Right cardiac atrium (tissue), 5 donors: Measurements from ENCODE around the gene ZDHHC22. TPM values are rescaled to one million over a fixed set of nuclear protein-coding genes. Genes with fewer than 3 reads are reported as not detected.
A peak's percentile ranks its signal among the peaks of the same experiment; 100 is the strongest.

ENCODE experiments used
- ATAC-seq, 2 donors: fragments of 200-7000 bp; cut with Tn5 transposase; one replicate each; pipeline versions ENCODE4 v1.8.0 to v1.9.1; 2020; ENCODE audit warnings: moderate library complexity in 2 of 2, mild to moderate bottlenecking in 1 of 2
- DNase-seq, 3 donors: peaks; one replicate each; pipeline ENCODE4 v3.0.0-alpha.2; 2020
- H3K27ac ChIP-seq: one replicate; pipeline ENCODE4 v1.5.1; 2013; ENCODE audit warnings: mild to moderate bottlenecking, low read length, control low read depth, moderate library complexity
- H3K27me3 ChIP-seq: one replicate; pipeline ENCODE4 v1.6.1; 2013; ENCODE audit not compliant: control insufficient read depth, insufficient read depth
- H3K4me1 ChIP-seq: one replicate; pipeline ENCODE4 v1.6.1; 2013; ENCODE audit warnings: low read length; ENCODE audit not compliant: control insufficient read depth, insufficient read depth
- H3K4me3 ChIP-seq: one replicate; pipeline ENCODE4 v1.5.1; 2013; ENCODE audit warnings: low read length, control low read depth
- H3K9me3 ChIP-seq: one replicate; pipeline ENCODE4 v1.6.1; 2013; ENCODE audit warnings: low read length; ENCODE audit not compliant: control insufficient read depth
- WGBS: extraction: QIAGEN DNeasy Blood & Tissue Kit; methylation state at CpG from one replicate; pipeline ENCODE4 v1.1.7; 2013; 5-methylcytosine and 5-hydroxymethylcytosine counted together
- intact Hi-C, 4 donors: fragments of 100-400 bp; cut with DNase I; formaldehyde crosslinking; loops; one replicate each; pipeline versions ENCODE4 v1.11.0 to v1.14.0; 2022 to 2023
- polyA plus RNA-seq: library from polyadenylated mRNA; stranded (reverse); fragments of 200-250 nt; gene quantifications from one replicate; pipeline ENCODE4 v1.2.3, GENCODE V29; 2013
- total RNA-seq, 4 donors: library from RNA; stranded (reverse); fragmentation: NEBNext Ultra II Directional; extraction: Animal tissue kit (Norgen Biotek cat#: 25700); gene quantifications; one replicate each; pipeline ENCODE4 v1.2.1, GENCODE V29; 2021
- donor health status: healthy with polysubstance abuse.
- donor health status: DM: no; HTN: yes; CAD: no.
- donor health status: DM: no; HTN: no; CAD: no.
- donor health status: DM: no; HTN: yes; CAD: no; lungs with severe emphysema.
- donor health status: DM: yes; HTN: yes; CAD: no.

The ZDHHC22 gene
- total and polyA plus RNA-seq, 5 donors: not detected

DNA sequence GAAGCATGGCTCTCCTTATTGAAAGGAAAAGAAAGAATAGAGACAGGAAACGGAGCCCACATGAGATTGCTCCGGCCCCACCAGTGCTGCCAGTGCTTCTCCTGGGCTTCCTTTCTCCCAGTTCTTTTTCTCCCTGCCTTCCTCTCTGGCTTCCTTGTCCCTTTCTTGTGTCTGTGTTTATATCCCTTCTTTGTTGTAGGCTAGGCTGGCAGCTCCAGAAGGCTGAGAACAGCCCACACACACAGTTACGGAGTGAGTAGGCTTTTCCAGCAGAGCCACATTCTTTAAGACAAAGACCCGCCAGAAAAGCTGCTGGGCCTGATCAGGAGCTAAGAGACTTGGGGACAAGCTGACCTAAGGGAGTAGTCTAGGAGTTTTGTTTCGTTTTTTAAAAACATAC, 30.6 kb downstream of the ZDHHC22 start:
- Histone ChIP-seq H3K27ac (peak overlapping the region; percentile 96), H3K4me3 (no peak overlapping the region), H3K4me1 (peaks cover 3% of the 10 kb centered on the region), H3K27me3 (no peaks in the 10 kb centered on the region), H3K9me3 (no peaks in the 10 kb centered on the region)
- WGBS: 27% methylated on average over 5 of the region's 5 CpGs
- DNase-seq (no peak), ATAC-seq (peak; percentile 59 to 61)
- intact Hi-C loops: no loop called here

DNA sequence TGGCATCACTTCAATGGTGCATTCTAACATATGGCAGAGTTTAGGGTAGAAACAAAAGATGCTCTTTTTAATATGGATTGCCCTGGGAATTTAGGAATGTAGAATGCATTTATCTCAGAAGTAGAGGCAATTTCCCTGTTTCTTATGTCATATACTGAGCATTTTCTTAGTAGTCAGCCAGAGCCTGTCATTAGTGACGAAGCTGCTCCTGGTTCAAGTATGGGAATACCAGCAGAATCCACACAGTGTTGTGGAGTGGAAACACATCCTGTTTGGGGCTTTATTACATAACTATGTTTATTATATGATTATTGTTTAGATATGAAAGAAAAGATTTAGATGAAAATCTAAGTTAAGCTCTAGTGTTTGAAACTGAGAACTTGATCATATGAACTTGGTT, 31.3 kb downstream of the ZDHHC22 start:
- DNase-seq (no peak), ATAC-seq (no peak)
- intact Hi-C loops: no loop called here
- Histone ChIP-seq H3K4me1 (peaks cover 3% of the 10 kb centered on the region), H3K4me3 (no peak overlapping the region), H3K9me3 (no peaks in the 10 kb centered on the region), H3K27me3 (no peaks in the 10 kb centered on the region), H3K27ac (no peak overlapping the region)
- 70% methylated on average over 1 of the region's 1 CpG for WGBS

DNA sequence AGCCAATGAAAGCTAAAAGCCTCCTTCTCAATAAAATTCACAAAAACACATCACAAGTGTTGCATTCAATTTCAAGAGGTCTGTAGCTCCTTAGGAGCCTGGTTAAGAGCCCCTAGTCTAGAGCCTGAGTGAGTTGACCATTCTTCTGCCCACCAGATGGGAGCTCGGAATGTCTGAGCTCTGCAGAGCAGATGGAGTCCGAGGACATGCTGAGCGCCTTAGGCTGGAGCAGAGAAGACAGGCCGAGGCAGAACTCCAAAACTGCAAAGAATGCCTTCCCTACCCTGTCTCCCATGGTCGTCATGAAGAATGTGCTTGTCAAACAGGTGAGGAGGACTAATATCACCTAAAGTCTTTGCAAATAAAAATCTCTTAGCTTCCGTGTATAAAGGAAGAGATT, 31.9 kb downstream of the ZDHHC22 start:
- Histone ChIP-seq H3K27me3 (no peaks in the 10 kb centered on the region), H3K9me3 (no peaks in the 10 kb centered on the region), H3K4me3 (no peak overlapping the region), H3K4me1 (peaks cover 7% of the 10 kb centered on the region), H3K27ac (no peak overlapping the region)
- DNase-seq (no peak), ATAC-seq (no peak)
- intact Hi-C loops: no loop called here
- WGBS: 80% methylated on average over 6 of the region's 6 CpGs

DNA sequence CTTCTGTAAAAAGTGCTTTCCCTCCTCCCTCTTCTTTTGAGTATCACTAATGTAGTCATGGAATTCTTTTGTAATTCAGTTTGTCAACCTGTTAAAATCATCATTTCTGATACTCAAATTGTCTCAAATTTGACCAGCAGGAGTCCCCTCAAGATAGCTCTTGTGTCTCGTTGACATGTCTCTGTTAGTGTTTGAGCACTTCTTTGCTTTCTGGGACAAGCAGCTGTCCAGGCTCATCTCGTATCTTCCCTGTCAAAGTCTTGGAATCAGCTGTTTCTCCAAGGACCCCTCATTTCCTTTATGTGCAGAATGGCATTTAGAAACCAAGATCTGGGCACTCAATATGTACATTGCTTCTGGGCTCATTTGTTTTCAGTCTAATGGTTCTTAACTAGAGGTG, 32.8 kb downstream of the ZDHHC22 start:
- Histone ChIP-seq H3K4me1 (peaks cover 14% of the 10 kb centered on the region), H3K4me3 (no peak overlapping the region), H3K9me3 (no peaks in the 10 kb centered on the region), H3K27me3 (no peaks in the 10 kb centered on the region), H3K27ac (no peak overlapping the region)
- DNase-seq: no peak
- 62% methylated on average over 2 of the region's 2 CpGs for WGBS
- ATAC-seq: no peak
- intact Hi-C loops: no loop called here

DNA sequence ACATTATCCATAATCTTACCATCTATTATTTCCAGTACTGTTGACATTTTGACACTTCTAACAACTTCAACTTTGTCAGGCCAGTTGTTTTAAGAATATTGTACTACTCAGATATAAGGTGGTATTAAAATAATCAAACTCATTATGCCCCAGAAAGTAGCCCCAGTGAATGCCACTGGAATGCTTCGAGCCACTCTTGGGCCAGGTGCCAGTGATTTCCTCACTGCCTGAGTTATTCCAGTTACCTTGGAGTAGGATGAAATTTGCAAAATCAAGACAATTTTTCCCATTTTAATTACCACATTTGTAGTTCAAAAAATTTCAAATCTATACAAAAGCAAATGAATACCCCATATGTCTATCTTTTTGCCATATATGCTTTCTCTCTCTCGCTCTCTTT, 34.4 kb downstream of the ZDHHC22 start:
- intact Hi-C loops: no loop called here
- DNase-seq: peak in 2 of 3 donors; percentile 39 to 71
- 68% methylated on average over 2 of the region's 2 CpGs for WGBS

DNA sequence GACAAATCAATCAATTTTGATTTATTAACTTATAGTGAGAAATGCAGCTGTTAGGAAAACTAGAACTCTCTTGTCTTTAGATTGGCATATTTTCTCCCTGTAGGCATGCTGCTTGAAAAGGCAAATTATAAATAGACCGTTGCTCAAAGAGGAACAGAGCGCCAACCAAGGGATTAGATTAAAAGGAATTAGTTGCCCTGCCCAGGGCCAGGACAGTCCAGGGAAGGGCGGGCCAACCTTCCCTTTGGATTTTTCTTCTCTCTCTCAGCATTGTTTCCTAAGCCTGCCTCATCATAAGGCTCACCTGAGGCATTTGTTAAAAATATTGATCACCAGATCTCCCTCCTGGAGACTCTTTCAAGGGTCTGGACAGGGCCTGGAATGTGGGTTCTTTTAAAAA, 34.9 kb downstream of the ZDHHC22 start:
- intact Hi-C loops: no loop called here
- peak; percentile 47 to 54 for ATAC-seq
- H3K27me3 ChIP-seq: no peaks in the 10 kb centered on the region
- WGBS: 59% methylated on average over 3 of the region's 3 CpGs
- H3K9me3 ChIP-seq: no peaks in the 10 kb centered on the region
- H3K4me3 ChIP-seq: no peak overlapping the region
- peak overlapping the region; percentile 82 for H3K27ac ChIP-seq
- DNase-seq: no peak
- H3K4me1 ChIP-seq: peaks cover 18% of the 10 kb centered on the region

More for the DNA sequence above, 34.4 kb downstream of the ZDHHC22 start:
- H3K27ac ChIP-seq: peak overlapping the region; percentile 53
- H3K9me3 ChIP-seq: no peaks in the 10 kb centered on the region
- no peaks in the 10 kb centered on the region for H3K27me3 ChIP-seq
- no peak for ATAC-seq
- H3K4me1 ChIP-seq: peaks cover 18% of the 10 kb centered on the region
- H3K4me3 ChIP-seq: no peak overlapping the region

DNA sequence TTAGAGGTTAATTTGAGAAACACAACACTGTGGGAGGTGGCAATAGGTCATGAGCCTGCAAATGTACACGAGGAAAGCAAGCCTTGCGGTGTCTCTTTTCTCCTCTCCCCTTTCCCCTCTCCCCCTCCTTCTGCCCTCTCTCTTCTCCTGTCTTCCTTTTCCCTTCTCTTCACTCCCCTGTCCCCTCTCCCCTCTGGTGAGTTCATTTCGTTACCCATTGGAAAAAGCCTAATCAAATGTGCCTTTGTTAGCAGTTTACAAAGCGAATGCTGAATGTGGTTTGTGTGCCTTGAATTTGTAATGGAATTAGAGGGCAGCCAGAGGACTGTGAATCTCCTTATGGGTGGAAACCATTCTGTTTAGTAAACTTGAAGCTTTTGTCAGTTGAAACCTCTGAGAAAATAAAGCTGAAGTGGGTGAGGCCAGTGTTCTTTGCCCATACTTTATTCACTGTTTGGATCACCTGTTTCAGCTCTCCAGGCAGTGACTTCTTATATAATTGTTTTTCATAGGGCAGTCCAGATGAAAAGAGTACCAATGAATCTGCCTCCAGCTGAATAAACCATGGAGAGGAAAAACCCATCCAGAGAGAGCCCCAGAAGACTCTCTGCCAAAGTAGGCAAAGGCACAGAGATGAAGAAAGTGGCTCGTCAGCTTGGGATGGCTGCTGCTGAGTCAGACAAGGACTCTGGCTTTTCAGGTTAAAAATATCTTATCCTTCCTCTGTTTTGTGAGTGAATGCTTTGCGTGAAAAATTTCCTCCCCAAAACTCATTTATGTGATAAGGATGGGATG, 36.2 kb downstream of the ZDHHC22 start:
- H3K27ac ChIP-seq: peak overlapping the region; percentile 92
- no peak overlapping the region for H3K4me3 ChIP-seq
- intact Hi-C loops: no loop called here
- 60% methylated on average over 6 of the region's 6 CpGs for WGBS
- H3K9me3 ChIP-seq: no peaks in the 10 kb centered on the region
- peaks cover 15% of the 10 kb centered on the region for H3K4me1 ChIP-seq
- DNase-seq (no peak), ATAC-seq (no peak)
- no peaks in the 10 kb centered on the region for H3K27me3 ChIP-seq

DNA sequence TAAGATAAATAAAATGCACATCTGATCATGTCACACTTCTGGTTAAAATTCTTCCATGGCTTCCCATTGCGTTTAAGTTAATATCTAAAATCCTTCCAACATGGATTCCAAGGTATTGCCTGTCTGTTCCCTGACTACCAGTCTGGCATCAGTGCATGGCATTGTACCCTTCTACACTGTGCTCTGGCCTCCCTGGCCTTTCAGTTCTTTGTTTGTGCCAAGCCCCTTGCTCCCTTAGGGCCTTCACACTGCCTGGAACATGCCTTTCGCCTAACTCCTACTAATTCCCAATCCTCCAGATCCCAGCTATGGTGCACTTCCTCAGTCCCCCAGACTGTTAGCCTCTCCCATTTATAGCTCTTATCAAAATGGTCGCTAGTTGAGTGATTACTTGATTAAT, 37.2 kb downstream of the ZDHHC22 start:
- DNase-seq (no peak), ATAC-seq (no peak)
- intact Hi-C loops: no loop called here
- Histone ChIP-seq H3K4me1 (peaks cover 15% of the 10 kb centered on the region), H3K27ac (peak overlapping the region; percentile 55), H3K27me3 (no peaks in the 10 kb centered on the region), H3K4me3 (no peak overlapping the region), H3K9me3 (no peaks in the 10 kb centered on the region)
- 65% methylated on average over 3 of the region's 3 CpGs for WGBS

DNA sequence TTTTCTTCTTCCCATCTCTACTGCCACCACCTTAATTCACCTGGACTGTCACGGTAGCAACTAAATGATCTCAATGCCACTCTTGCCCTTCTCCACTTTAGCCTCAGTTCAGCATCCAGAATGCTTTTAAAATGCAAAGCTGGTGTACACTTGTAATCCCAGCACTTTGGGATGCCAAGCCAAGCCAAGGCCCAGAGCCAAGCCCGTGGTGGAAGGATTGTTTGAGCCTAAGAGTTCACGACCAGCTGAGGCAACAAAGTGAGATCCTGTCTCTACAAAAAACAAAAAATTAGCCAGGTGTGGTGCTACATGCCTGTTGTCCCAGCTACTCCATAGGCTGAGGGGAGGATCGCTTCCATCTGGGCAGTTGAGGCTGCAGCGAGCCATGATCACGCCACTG, 37.6 kb downstream of the ZDHHC22 start:
- intact Hi-C loops: no loop called here
- H3K9me3 ChIP-seq: no peaks in the 10 kb centered on the region
- H3K27me3 ChIP-seq: no peaks in the 10 kb centered on the region
- ATAC-seq (no peak), DNase-seq (peak in 1 of 3 donors; percentile 50)
- H3K4me1 ChIP-seq: peaks cover 17% of the 10 kb centered on the region
- WGBS: 86% methylated on average over 6 of the region's 6 CpGs
- peak overlapping the region; percentile 29 for H3K27ac ChIP-seq
- H3K4me3 ChIP-seq: no peak overlapping the region

DNA sequence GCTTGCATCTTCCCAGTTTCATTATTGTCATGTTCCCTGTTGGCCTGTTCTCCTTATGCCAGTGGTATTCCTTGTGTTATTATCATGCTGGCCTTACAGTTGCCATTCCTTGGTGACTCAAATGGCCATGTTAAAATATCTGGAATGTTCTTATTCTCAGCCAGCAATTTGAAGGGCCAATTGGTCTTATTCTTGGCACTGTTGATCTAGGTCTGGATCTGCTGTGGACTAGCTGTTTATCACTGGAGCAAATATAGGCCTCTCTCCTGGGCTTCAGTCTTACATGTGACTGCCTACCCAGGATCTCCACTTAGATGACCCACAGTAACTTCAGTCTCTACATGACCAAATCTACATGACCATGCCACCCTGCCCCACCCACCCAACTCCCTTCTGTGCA, 38.1 kb downstream of the ZDHHC22 start:
- DNase-seq: no peak

DNA sequence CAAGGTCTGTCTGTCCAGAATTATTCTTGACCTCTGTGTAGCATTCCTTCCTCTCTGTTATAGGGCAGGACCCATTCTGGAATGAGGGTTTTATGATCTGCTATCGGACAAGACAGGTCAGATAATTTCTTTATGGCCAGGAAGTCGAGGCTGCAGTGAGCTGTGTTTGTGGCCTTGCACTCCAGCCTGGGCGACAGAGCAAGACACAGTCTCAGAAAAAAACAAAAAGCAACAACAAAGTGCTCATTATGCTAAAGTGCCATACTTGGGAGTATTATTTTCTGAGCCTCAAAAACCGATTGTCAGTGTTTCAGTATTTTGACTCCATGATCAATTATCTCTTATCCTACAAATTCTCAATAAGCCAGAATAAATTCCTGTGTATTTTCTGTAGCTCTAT, 39.4 kb downstream of the ZDHHC22 start:
- ATAC-seq: no peak
- Histone ChIP-seq H3K27me3 (no peaks in the 10 kb centered on the region), H3K27ac (no peak overlapping the region), H3K4me1 (peaks cover 17% of the 10 kb centered on the region), H3K9me3 (no peaks in the 10 kb centered on the region), H3K4me3 (no peak overlapping the region)
- no peak for DNase-seq
- intact Hi-C loops: no loop called here
- 65% methylated on average over 4 of the region's 4 CpGs for WGBS

More for the DNA sequence above, 38.1 kb downstream of the ZDHHC22 start:
- no peak for ATAC-seq
- Histone ChIP-seq H3K27me3 (no peaks in the 10 kb centered on the region), H3K27ac (peak overlapping the region; percentile 29), H3K9me3 (no peaks in the 10 kb centered on the region), H3K4me1 (peaks cover 17% of the 10 kb centered on the region), H3K4me3 (no peak overlapping the region)
- intact Hi-C loops: no loop called here

DNA sequence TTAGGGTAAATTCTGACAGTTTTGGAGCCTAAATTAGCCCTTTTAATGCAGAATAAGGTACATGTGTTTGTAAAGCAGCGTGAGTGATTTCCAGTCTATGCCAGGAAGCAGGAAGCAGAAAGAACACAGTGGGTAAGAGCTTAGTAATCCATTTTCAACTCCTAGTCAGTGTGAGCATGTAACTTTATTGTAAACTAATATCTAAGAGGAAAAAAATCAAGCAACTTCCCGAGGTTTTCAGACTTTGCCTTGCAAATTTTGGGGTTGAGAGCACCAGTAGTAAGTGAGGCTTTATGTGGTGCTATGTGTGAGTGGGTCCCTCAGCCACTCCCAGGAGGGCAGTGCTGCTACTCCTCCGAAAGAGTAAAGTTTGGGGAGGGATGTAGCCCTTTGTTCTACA, 40.6 kb downstream of the ZDHHC22 start:
- Histone ChIP-seq H3K4me3 (no peak overlapping the region), H3K27me3 (no peaks in the 10 kb centered on the region), H3K27ac (peak overlapping the region; percentile 57), H3K4me1 (peaks cover 21% of the 10 kb centered on the region), H3K9me3 (no peaks in the 10 kb centered on the region)
- intact Hi-C loops: no loop called here
- WGBS: 57% methylated on average over 3 of the region's 3 CpGs
- DNase-seq (no peak), ATAC-seq (no peak)
